ENCODE data around the gene OSBPL3. TPM values are rescaled to one million over a fixed set of nuclear protein-coding genes. Genes with fewer than 3 reads are reported as not detected.

OSBPL3 gene
- total RNA-seq, 2 donors from 2014 or later, result 3.1 to 8.2 TPM

GRCh38 chr7:24943096-24943948 is 36.7 kb downstream of the OSBPL3 start:
- Histone ChIP-seq H3K27ac (no peak overlapping the region), H3K36me3 (replicated peaks in 1 of 2; ENCODE audit: insufficient read depth in 1 of 2, low read depth in 2 of 2) (no peaks in the 10 kb centered on the region), H3K9me3 (no peaks in the 10 kb centered on the region), H3K27me3 (no peaks in the 10 kb centered on the region), H3K4me1 (no peaks in the 10 kb centered on the region), H3K4me3 (no peak overlapping the region)
- DNase-seq, result no peak
- no peak for ATAC-seq
- intact Hi-C loops (cut with DNase I), result no loop called here
- no peak for TF ChIP-seq POLR2A (IDR thresholded peaks at IDR 0.05)
- no peak for TF ChIP-seq CTCF (IDR thresholded peaks at IDR 0.05)
- WGBS, 2 donors, result 78 to 86% methylated on average over 5 of the region's 5 CpGs

GRCh38 chr7:24942226-24942625 is 37.8 kb downstream of the OSBPL3 start:
- no peak overlapping the region for H3K4me3 ChIP-seq
- WGBS, 2 donors, result 94% methylated on average over 5 of the region's 5 CpGs
- no peak overlapping the region for H3K27ac ChIP-seq
- intact Hi-C loops (cut with DNase I), result no loop called here
- no peaks in the 10 kb centered on the region for H3K9me3 ChIP-seq
- no peaks in the 10 kb centered on the region for H3K4me1 ChIP-seq
- no peak for TF ChIP-seq CTCF (IDR thresholded peaks at IDR 0.05)
- no peak for TF ChIP-seq POLR2A (IDR thresholded peaks at IDR 0.05)
- DNase-seq (no peak), ATAC-seq (no peak)
- no peaks in the 10 kb centered on the region for H3K27me3 ChIP-seq
- no peaks in the 10 kb centered on the region for H3K36me3 ChIP-seq (replicated peaks in 1 of 2; ENCODE audit: insufficient read depth in 1 of 2, low read depth in 2 of 2)

GRCh38 chr7:24939416-24939815 is 40.6 kb downstream of the OSBPL3 start:
- TF ChIP-seq POLR2A (IDR thresholded peaks at IDR 0.05) (no peak), CTCF (IDR thresholded peaks at IDR 0.05) (no peak)
- ATAC-seq, result no peak
- Histone ChIP-seq H3K36me3 (replicated peaks in 1 of 2; ENCODE audit: insufficient read depth in 1 of 2, low read depth in 2 of 2) (no peaks in the 10 kb centered on the region), H3K4me3 (no peak overlapping the region), H3K4me1 (no peaks in the 10 kb centered on the region), H3K27me3 (no peaks in the 10 kb centered on the region), H3K9me3 (no peaks in the 10 kb centered on the region), H3K27ac (no peak overlapping the region)
- DNase-seq, result no peak
- WGBS, 2 donors, result 75 to 93% methylated on average over 1 of the region's 1 CpG
- intact Hi-C loops (cut with DNase I), result no loop called here

GRCh38 chr7:24936121-24936824 is 43.7 kb downstream of the OSBPL3 start:
- H3K27me3 ChIP-seq, result no peaks in the 10 kb centered on the region
- no peak overlapping the region for H3K4me3 ChIP-seq
- no peak for ATAC-seq
- H3K36me3 ChIP-seq (replicated peaks in 1 of 2; ENCODE audit: insufficient read depth in 1 of 2, low read depth in 2 of 2), result no peaks in the 10 kb centered on the region
- H3K4me1 ChIP-seq, result no peaks in the 10 kb centered on the region
- H3K9me3 ChIP-seq, result no peaks in the 10 kb centered on the region
- no peak for DNase-seq
- intact Hi-C loops (cut with DNase I), result no loop called here
- TF ChIP-seq CTCF (IDR thresholded peaks at IDR 0.05) (no peak), POLR2A (IDR thresholded peaks at IDR 0.05) (no peak)
- 78 to 91% methylated on average over 3 of the region's 3 CpGs for WGBS, 2 donors
- H3K27ac ChIP-seq, result no peak overlapping the region

Data from body of pancreas (tissue), 4 donors.